ENCODE data around the gene MITF. TPM values are rescaled to one million over a fixed set of nuclear protein-coding genes. Genes with fewer than 3 reads are reported as not detected.

The MITF gene
- total RNA-seq, 1 donor from 2014 or later, result 26.5 TPM

GRCh38 chr3:69720824-69721223 is 18.4 kb upstream of the MITF start:
- DNase-seq (ENCODE audit: low spot score) (no peak), ATAC-seq (no peak)
- intact Hi-C loops (cut with DNase I), result no loop called here

- intact Hi-C loops (cut with DNase I), result no loop called here
These were observed 15.9 kb upstream of the MITF start for GRCh38 chr3:69723389-69723788.

GRCh38 chr3:69724722-69725435 is 14.4 kb upstream of the MITF start:
- ATAC-seq, result no peak
- no peak for DNase-seq (ENCODE audit: low spot score)
- intact Hi-C loops (cut with DNase I), result no loop called here

More at GRCh38 chr3:69723389-69723788, 15.9 kb upstream of the MITF start:
- DNase-seq (ENCODE audit: low spot score) (no peak), ATAC-seq (no peak)

GRCh38 chr3:69725994-69726571 is 13.2 kb upstream of the MITF start:
- ATAC-seq, result no peak
- no peak for DNase-seq (ENCODE audit: low spot score)
- intact Hi-C loops (cut with DNase I), result no loop called here

DNA sequence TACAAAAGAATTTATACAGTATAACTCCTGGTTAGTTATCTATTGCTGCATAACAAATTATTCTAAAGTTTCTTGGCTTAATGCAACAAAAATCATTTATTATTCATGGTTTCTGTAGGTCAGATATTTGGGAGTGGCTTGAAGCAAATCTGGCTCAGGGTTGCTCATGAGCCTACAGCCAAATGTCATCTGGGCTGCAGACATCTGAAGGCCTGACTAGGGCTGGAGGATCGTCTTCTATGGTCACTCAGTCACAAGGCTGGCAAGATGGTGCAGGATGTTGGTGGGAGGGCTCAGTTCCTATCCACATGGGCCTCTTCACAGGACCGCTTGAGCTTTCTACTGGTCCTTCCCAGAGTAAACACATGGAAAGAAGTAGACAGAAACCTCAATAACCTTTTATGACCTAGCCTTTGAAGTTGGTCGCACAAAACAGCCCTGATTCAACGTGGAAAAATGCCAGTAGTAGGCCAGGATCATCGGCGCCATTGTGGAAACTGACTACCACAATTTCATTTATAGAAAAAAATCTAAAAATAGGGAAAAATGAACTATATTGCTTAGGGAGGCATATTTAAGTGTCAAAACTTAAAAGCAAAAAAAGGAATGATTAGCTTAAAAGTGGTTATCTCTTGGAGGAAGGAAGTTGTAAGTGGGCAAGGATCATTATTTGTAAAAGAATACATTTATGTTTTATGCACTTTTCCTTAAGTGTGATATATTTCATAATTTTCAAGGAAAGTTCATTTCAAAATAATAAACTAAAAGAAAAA is 9.9 kb upstream of the MITF start:
- DNase-seq (ENCODE audit: low spot score) (no peak), ATAC-seq (no peak)
- intact Hi-C loops (cut with DNase I), result no loop called here

DNA sequence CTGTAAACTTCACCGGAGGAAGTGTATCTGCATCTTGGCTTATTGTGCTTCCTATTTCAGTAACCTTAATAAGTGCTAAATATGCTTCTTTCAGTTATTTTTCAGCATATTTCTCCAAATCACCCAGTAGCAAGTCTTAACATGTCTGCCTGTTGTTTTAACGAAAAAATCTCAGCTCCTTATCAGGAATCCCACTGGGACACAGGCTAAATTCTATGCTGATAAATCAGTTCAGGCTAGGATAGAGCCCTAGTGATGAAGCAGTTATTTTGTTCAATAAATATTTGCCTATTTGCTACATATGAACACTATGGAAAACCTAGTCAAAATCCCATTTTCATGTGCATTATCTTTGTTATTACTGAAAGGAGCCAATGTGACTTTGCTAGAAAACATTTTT is 8.2 kb upstream of the MITF start:
- DNase-seq (ENCODE audit: low spot score) (no peak), ATAC-seq (no peak)
- intact Hi-C loops (cut with DNase I), result no loop called here

GRCh38 chr3:69735893-69736292 is 3.4 kb upstream of the MITF start:
- intact Hi-C loops (cut with DNase I), result no loop called here

GRCh38 chr3:69737392-69737791 is 1.9 kb upstream of the MITF start:
- DNase-seq (ENCODE audit: low spot score), result no peak
- intact Hi-C loops (cut with DNase I), result no loop called here
- ATAC-seq, result no peak

More at GRCh38 chr3:69735893-69736292, 3.4 kb upstream of the MITF start:
- ATAC-seq (no peak), DNase-seq (ENCODE audit: low spot score) (no peak)

DNA sequence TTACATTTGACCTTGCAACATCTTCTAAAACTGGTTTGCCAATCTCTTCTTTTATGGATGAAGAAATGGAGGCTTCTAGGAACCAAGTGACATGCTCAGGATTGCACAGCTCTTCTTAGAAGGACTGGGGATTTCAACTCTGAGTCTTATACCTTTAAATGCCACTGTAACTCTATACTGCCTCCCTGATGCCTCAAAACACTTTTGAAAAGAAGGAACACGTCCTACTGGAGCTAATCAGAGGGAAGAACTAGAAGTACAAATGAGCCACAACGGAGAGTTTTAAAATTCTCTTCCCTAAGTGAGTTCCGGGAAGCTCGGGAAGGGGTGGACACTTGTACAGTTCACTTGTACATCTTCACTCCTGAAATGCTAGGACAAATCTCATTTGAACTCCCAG is 949 bp upstream of the MITF start:
- ATAC-seq (peak; percentile 50), DNase-seq (ENCODE audit: low spot score) (no peak)
- intact Hi-C loops (cut with DNase I), result no loop called here

DNA sequence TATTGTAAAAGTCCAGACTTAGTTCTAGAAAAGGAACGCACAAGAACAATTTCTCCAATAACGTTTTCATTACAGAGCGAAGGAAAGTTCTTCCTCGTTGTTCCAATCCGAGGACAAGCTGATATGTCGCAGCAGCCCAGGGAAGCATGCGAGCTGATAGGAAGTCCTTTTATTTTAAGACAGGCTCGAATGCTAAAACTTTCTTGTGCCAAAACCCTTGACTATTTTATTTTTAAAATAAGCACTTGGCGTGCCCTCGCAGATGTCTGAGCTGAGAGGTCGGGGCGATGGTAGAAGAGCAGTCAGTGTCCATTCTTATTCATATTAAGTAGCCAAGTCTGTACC is 433 bp upstream of the MITF start:
- DNase-seq (ENCODE audit: low spot score) (no peak), ATAC-seq (peak; percentile 31)
- intact Hi-C loops (cut with DNase I), result no loop called here

DNA sequence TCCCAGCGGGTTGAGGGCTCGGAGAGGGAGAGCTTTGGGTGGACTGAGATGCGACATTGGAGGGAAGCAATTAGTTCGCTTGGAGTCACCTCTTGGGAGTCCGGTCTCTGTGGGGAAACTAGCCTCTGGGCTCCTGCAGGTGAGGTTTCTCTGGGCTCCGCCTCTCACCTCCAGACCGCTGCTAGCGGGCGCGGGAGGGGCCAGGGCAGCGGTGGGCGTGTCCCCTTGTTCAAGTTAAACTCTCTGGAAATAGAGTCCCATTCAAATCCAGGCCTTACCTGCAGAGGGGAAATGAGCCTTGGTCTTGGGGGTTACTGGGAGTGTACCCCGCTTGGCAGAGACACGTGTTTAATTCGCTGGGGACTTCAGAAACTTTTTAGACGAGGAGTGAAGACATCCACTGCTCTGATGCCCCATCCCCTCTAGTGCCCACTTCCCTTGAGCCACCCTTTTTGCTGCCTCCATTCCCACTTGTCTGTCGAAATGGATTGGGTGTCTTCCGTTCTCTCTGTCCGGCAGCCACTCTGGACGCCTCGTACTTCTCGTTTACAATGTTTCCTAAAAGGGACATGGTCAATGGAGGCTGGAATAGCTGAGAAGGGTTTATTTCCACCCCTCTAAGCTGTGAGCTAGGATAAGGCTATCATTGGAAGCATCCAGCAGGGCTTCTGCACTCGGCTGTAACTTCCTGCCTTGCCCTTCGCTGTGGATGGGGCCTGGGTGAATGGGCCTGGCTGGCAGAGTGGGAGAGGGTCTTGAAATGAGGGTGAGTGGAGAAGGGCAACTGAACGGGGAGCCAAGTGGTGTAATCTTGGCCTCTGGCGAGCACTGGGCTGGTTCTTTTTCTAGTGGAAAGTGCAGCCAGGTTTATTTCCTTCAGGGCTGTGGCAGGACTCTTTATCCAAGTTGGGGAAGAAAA is 1.1 kb downstream of the MITF start:
- DNase-seq (ENCODE audit: low spot score) (peak; percentile 70), ATAC-seq (no peak)
- intact Hi-C loops (cut with DNase I), result no loop called here

DNA sequence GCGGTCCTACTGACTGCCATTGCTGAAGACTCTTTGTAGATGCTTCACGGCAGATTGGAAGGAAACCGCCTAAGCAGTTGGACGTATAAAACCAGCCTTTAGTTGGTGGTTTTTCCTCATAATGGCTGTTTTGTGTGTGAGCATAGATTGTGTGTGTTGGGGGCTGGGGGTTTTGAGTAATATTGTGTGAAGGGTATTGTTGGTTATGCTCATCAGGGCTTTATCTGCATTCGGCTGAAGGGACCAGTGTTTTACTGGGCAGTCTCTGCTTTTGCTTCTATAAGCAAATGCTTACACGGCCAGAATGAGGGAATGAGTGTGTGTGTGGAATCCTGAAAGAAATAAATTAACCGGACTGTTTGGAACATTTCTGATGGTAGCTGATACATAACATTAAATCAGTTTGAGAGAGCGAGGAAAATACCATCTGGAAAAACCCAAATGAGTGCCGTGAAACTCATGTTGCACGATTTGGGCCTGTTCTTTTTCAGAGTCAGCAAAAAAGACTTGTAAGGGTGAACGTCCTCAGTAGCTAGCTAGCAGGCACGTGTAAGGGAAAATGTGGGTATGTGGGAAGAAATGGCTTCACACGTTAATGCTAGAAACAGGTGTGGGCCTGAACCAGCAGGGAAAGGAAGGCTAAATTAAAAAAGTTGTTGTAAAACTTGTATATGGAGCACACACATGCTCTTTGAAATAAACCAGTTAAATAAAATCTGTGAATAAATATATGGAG is 1.9 kb downstream of the MITF start:
- DNase-seq (ENCODE audit: low spot score) (no peak), ATAC-seq (no peak)
- intact Hi-C loops (cut with DNase I), result no loop called here

- ATAC-seq (no peak), DNase-seq (ENCODE audit: low spot score) (no peak)
- intact Hi-C loops (cut with DNase I), result no loop called here
These were observed 3.1 kb downstream of the MITF start for GRCh38 chr3:69742391-69742790.

GRCh38 chr3:69743975-69744906 is 5.0 kb downstream of the MITF start:
- ATAC-seq (no peak), DNase-seq (ENCODE audit: low spot score) (no peak)
- intact Hi-C loops (cut with DNase I), result no loop called here

- DNase-seq (ENCODE audit: low spot score), result no peak
- intact Hi-C loops (cut with DNase I), result no loop called here
These were observed 6.2 kb downstream of the MITF start for GRCh38 chr3:69745505-69745904.

GRCh38 chr3:69746119-69746518 is 6.9 kb downstream of the MITF start:
- intact Hi-C loops (cut with DNase I), result no loop called here
- ATAC-seq (peak; percentile 93), DNase-seq (ENCODE audit: low spot score) (no peak)

More at GRCh38 chr3:69745505-69745904, 6.2 kb downstream of the MITF start:
- no peak for ATAC-seq

DNA sequence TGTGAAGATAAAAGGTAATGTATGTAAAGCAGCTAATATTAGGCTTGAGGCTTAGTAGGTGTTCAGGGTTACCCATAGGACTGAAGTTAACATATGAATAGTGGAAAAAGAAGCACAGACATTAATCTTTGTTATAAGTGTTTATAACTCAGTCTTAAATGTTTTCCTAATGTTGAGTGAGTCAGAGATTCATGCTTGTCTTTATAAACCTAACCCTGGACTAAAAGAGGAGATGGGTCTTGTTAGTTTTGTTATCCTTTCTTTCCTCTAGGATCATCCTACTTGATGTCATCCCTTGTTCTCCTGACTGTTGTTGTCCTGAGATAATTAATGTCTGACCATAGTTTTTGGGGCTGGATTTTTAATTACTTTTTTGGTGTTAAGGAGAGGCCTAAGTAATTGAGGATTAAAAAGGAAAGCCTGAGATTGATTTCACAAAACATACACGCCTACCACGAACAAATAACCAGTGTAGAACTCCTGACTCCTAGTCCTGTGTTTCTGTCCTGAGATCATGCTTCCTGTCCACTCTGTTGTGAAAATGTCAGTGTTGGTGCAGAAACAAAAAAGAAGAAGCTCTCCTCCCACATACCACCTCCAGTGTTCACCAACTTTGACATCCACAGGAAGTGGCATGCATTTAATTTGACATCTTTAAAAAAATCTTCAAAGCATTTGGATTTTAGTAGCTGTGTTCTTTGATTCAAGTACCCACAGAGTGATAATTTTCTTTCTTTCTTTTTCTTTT is 8.4 kb downstream of the MITF start:
- DNase-seq (ENCODE audit: low spot score) (no peak), ATAC-seq (no peak)
- intact Hi-C loops (cut with DNase I), result no loop called here

Data from sciatic nerve (tissue), 2 donors.